Activated CD4-positive, alpha-beta T cell treated with anti-CD3 and anti-CD28 coated beads, Interleukin-2, Interleukin-6, amounts not matched to agents 100 ng/mL and 50 ng/mL, durations not matched to agents 16 hours and 8 hours (primary cell): ENCODE results near the gene LPAR1.

ENCODE experiments used
- DNase-seq: peaks from one replicate; pipeline ENCODE4 v3.0.0-alpha.2; 2020

The LPAR1 gene

DNA sequence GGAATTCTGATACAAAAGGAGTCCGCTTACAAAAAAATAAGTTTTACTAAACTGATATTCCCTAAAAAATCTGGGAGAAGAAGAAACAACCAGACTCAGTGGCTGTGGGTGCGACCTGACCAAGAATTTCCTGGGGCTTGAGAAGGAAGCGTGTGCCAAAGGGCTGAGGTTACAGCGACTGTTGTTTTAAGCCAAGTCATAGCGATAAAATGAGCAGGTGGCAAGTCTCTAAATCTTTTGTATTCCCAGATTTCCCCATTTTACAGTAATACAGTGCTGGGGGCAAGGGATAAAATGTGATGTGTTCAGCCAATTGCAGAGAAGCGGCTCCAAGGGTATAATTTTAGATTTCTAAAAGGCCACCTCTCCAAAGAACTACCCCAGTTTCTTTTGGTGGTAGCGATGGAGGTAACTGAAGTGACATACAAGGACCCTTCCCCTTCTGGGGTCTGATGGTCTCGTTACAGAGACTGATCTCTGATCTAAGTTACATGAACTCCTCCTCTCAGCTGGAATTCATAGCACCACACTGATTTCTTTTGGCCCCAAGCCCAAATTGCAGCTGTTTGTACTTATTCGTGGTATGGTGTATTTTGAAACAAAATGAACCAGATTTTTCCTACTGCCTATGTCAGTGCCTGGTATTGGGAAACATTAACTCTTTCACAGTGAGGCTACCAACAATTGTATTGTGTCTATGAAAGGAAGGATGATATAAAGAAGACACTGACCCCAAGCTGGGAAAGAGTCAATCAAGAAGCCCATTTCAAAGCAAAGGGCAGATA lies 41.6 kb downstream of the LPAR1 start:
- no peak for DNase-seq

DNA sequence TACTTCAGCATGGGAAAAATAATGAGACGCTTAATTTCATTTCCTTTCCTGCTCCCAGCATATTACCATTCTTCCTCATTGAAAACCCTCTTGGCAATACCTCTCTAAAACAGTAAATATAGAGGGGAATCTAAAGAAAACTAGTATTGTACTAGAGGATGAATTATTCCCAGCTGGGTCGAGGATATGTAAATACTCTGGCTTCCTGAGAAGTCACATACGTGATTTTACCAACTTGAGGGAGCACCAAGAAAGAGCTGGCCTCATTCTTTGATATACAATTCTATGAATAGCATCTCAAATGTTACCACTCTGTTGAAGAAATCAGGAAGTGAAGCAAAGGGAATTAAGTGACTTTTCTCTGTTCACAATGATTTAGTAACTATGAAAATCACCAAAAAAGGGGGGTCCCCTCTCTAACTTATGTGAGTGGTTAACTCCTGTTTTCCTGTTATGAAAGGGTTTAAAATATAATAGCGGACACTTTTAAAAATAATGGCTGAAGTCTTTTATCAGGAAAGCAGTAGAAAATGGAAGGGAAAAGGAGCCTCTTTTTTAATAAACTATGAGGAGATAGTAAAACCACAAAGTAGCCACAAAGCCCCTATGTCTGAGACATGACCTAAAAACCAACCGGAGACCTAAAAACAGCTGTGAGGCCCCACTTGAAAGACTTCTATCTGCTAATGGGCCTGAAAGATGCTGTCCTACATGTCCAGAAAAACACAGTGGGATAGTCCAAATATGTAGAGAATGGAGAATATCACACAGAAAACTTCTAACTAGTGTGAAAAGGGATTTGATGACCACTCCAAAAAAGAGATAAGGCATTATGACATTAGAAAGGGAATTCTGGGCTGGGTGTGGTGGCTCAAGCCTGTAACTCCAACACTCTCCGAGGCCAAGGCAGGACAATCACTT lies 42.6 kb downstream of the LPAR1 start:
- no peak for DNase-seq

DNA sequence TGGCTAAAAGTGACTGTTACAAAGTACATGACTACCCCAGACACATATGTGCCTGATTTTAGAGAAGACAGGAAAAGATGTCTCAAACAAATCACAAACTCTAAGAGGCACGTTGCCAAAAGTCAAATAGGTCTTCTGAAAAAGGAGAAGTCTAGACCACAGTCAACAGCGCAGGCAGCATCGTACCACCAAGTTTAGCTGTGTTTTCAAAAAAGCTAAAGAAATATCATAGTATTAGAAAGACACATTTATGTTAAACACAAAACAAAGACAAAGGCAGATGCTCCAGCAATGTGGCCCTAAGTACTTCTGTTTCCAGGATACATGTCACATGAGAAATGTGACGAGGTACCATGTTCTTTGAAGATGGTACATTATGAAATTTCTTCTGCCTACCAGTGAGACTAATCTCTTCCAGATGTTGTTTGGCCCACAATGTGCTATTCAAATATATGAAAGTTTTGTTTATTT lies 43.5 kb downstream of the LPAR1 start:
- DNase-seq: no peak

DNA sequence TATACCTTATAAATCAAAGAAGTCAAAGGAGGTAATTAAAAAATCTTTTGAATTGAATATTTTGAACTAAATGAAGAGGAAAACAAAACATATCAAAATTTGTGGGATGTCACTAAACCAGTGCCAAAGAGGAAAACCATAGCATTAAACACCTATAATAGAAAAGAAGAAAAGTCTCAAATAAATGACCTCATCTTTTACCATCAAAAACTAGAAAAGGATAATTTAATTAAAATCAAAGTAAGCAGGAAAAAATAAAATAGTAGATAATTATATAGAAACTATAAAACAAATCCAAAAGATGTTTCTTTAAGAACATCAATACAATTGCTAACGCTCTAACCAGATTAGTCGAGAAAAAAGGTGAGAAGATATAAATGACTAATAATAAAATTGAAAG lies 47.8 kb downstream of the LPAR1 start:
- DNase-seq: no peak

DNA sequence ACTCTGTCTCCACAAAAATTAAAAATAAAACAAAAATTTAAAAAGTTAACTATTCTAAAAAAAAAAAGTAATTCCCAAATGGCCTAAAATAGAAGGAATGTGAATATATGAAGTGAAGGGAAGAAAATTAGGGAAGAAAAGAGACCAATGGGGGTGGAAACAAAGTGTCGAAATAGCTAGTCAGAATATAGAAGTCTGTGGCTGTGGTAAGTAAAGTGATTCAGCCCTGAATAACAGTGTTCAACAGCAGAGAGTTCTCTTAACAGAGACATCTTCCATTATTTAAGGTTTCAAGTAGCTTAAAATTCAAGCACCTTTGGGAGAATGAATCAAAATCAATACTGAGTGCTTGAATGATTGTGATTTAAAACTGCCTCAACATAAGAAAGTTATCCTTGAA lies 51.7 kb downstream of the LPAR1 start:
- DNase-seq: no peak

DNA sequence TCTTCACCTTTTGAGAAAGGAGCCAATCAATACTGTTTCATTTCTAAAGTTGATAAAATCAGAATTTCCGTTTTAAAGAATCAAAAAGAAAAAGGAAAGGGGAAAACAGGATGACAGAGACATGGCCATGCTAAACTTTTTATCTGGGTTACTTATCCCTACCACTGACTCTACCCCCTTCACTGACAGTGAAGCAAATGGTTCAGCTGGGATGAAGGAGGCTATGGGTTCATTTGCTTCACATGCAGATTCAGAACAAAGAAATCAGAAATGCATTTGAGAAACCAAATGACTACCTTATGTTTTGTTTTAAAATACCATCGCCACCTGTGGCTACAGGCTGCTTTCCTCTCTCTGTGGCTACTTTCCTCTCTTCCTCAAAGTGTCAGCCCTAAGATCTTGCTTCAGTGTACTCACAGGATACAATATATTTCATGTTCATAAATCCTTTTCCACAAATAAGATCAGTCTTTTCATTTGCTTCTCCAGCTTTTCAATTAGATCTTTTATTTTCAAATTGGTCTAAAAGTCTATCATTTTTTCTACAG lies 53.3 kb downstream of the LPAR1 start:
- DNase-seq: no peak

DNA sequence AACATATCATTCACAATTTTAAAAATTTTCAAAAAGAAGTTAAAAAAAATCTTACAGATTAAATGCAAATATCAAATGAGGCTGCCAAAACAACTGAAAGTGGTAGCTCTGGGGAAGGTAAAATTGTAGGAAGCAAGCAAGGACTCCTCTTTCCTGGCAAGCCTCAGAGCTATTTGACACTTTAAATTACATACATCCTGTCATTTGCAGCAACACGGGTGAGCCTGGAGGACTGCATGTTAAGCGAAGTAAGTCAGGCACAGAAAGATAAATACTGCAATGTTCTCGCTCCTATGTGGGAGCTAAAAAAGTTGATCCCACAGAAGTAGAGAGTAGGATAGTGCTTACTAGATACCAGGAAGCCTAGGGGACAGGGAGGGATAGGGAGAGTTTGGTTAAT lies 58.0 kb downstream of the LPAR1 start:
- DNase-seq: no peak

DNA sequence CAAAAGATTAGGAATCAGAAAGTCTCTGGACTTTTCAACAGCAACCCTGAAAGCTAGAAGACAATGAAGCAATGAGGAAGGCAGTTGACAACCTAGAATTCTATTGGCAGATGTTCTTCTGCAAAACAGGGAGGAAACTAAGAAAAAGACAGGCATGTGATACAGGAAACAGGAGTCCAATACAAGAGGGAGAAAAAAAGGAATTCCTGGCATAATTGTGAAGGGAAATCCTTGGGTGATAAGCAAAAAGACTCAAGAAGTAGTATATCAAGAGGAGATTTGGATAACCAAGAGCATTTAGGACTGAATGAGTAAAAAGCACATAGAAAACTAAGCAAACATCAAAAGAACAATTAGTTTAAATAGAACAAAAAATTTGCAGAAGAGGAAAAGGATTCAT lies 58.6 kb downstream of the LPAR1 start:
- no peak for DNase-seq

DNA sequence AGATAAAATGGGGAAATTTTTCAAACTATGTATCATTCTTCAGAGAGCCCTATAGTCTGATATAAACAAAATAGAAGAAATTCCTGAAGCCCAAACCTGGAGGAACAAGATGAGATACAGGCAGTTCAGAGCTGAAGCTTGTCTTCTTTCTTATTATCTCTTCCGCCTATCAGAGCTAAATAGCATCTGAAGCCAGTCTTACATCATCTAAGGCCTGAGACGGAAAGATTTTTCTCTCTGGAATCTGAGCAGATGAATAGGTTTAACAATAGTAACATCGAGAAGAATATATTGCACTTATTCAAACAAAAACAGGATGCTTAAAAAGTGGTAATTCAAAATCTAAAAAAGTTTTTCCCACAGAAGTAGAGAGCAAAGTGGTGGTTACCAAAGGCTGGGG lies 59.8 kb downstream of the LPAR1 start:
- no peak for DNase-seq

DNA sequence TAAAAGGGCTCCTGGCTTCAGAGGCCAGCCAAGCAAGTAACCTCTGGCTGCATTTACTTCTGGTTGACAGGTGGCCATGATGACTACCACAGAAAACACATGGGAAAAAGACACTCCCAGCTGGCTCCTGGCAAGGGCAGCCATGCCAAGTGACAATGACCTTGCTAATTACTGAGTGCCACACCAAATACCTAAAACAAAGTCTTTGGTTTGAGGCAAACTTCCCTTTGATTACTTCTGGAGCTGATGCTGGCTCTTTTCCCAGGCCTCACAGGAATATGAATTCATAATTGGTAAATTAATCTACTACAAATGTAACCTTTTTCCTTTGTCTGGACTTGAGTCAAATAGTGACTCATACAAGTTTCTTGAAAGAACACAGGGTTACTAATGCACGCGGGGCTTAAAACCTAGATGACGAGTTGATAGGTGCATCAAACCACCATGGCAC lies 61.0 kb downstream of the LPAR1 start:
- DNase-seq: no peak

DNA sequence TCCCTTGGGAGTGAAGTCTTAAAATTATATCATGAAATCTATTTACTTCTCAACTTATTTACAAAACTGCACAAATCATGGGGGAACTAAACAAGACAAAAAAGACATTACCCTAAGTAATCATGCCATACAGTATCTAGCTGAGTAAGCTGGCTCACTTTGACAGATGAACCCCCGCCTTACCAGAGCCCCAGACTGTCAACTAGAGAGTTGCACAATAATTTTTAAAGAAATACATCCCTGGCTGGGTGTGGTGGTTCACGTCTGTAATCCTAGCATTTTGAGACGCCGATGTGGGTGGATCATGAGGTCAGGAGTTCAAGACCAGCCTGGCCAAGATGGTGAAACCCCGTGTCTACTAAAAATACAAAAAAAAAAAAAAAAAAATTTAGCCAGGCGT lies 62.3 kb downstream of the LPAR1 start:
- DNase-seq: no peak

DNA sequence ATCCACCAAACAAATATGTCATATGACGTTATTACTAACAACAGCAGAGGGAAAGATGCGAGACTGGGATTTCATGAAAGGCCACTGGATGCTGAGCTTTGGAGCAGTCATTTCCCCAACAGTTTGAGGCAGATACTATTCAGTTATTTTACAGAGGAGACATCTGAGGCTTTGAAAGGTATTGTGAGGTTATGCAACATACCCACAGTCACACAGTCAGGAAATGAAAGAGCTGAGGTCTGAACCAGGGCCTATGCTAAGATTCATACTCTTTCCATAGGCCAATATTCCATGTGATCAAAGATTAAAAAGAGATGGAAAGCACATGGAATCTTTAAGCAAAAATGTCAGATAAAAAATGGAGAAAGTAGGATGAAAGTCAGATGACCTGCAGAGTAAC lies 63.0 kb downstream of the LPAR1 start:
- no peak for DNase-seq

DNA sequence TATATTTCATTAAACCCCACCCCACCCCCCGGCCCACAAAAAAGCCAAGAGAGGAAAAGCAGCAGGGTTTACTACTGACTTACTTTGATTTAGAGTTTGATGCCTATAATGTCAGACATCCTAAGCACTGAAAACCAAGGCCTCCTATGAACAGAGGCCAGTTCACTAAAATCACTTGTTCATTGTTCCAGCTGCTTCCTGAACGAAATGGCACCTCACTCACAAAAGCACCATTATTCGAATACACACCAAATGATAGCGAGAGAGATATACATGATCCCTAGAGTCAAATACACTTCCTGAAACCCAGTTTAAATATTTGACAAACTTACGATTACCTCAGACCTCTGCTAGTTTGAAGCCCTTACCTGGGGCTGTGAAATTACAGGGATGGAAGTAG lies 66.6 kb downstream of the LPAR1 start:
- DNase-seq: no peak

DNA sequence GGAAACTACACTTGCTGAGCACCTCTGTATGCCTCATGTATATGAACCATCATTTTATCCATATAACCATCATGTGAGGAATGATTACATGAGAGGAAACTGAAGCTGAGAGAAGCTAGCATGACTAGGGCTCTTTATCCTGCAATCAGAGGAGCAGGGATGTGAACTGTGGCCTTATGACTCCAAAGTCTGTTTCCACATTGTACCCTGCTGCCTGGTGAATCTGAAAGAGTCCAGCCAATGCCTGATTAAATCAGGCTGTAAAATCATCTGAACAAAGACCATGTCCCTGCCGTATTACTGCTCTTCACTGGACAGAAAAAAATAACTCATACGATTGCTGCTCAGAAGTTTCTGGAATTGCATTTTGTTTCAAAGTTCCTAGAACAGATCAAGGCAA lies 67.0 kb downstream of the LPAR1 start:
- no peak for DNase-seq

DNA sequence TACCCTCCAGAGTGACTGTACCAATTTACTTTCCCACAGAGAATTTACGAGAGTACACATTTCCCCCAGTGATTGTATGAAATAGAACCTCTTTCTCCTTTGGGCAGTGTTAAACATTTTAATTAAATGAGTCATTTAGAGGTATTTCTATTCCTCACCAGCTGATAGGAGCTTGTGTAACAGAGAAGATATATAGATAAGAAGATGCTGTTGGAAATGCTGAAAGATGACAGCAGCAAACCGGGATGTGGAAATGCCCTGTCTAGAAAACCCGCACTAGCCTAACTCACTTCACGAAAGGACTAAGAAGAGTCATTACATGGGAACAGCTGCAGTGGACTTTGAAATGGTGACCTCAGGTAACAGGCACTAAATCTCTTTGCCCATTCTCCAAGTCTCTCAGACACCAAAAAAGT lies 68.3 kb downstream of the LPAR1 start:
- DNase-seq: no peak

DNA sequence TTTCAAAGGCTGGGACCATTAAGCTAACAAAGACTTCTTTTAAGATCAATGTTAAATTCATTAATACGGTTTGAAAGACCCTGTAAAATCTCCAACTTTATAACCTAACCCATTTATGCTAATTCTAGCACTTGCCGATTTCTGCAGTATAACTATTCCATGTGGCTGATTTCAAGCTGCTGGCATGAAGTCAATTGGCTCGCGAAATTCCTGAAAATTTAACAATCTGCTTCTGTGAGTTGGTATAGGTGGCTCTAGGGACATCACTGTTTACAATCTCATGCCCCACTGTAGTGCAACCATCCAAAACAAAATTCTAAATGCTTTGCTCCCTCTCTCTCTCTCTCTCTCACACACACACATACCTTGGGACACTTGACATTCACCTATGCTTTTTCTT lies 70.2 kb downstream of the LPAR1 start:
- no peak for DNase-seq

DNA sequence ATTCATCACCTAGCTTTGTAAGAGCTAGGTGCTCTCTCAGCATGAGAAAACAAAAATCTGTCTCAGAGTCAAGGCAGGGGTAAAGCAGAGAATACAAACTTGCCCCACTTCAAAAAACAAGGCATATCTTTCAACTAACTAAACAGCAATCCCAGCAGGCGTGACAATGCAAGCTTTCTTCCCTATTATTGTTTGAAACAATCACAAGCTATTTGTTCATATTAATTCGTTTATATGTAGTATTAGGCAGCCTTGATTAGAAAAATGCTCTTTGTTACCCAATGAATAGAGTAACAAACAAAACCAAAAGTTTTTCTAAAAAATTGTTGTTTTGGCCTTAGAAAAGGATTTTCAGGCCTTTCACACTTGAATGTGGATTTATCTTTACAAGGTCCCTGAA lies 71.1 kb downstream of the LPAR1 start:
- DNase-seq: no peak

DNA sequence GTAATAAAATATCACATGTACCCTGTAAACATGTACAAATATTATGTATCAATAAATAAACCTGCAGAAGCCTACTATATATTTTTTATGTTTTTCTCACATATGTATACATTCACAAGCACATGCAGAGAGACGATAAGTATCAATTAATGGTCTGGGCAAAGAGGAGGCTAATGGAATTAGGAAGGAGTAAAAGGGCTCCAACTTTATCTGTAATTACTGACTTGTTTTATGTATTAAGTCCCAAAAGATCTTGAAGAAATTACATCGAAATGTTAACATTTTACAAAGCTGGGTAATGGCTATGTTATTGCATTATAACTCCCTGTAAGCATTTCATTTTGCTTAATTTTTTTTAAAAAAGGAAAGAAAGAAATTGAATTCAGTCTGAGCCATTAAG lies 78.0 kb downstream of the LPAR1 start:
- no peak for DNase-seq

DNA sequence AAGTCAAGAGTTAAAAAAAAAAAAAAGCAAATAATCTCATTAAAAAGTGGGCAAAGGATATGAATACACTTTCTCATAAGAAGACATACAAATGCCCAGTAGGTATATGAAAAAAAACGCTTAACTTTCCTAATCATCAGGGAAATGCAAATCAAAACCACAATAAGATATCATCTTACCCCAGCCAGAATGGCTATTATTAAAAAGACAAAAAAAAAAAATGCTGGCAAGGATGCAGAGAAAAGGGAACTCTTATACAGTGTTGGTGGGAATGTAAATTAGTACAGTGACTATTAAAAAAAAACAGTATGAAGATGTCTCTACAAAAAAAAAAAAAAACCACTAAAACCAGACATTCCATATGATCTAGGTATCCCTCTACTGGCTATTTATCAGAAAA lies 79.4 kb downstream of the LPAR1 start:
- no peak for DNase-seq

DNA sequence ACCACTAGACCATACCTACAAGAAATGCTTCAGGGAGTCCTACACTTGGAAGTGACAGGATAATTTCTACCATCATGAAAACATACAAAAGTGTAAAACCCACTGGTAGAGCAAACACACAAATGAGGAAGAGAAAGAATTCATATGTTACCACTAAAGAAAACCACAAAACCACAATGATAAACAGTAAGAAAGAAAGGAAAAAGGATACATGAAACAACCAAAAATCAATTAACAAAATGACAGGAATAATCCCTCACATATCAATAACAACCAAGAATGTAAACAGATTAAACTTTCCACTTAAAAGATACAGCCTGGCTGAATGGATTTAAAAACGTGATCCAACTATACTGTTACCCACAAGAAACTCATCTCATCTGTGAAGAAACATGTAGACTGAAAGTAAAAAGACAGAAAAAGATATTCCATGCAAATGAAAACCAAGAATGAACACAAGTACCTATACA lies 83.4 kb downstream of the LPAR1 start:
- DNase-seq: no peak

DNA sequence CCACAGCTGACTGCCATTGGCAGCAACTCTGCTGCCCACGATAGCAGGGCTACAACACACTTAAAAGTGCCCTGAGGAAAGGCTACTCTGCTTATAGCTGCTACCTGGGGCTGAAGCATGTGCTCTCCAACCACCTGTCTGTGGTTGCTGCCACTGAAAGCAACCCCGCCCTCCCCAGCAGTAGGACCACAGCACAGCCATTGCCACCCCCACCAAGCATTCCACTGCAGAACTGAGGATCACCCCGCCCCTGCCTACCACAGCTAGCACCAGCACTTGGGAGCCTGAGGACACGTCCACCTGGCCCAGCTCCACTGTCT lies 85.8 kb downstream of the LPAR1 start:
- no peak for DNase-seq

DNA sequence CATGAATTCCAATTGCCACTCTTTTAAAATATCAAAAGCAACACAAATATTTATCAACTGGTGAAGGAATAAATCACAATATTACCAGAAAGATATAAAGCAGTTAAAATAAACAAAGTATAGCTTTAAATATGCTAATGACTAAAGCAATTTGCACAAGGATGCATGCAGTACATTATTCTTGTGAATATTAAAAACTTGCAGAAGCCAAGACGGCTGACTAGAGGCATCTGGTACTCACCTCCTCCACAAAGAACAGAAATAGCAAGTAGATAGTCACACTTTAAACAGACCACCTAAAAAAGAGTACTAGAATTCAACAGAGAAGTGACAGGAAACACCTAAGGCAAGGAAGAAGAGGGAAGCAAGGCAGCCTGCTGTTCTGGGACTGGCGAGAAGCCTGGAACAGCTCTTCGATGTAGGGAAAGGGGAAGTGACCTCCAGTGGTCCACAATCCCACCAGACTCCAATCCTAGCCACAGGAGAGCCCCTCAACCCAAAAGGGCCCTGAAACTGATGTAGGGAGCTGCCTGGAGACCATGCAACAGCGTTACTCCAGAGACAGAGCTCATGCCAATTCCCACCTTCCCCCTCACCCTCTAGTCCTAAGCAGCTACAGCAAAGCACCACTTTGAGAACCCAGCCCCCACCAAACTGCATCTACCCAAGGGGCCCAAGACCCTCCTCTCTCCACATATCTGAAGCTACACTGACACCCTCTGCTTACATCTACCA lies 86.3 kb downstream of the LPAR1 start:
- DNase-seq: no peak

DNA sequence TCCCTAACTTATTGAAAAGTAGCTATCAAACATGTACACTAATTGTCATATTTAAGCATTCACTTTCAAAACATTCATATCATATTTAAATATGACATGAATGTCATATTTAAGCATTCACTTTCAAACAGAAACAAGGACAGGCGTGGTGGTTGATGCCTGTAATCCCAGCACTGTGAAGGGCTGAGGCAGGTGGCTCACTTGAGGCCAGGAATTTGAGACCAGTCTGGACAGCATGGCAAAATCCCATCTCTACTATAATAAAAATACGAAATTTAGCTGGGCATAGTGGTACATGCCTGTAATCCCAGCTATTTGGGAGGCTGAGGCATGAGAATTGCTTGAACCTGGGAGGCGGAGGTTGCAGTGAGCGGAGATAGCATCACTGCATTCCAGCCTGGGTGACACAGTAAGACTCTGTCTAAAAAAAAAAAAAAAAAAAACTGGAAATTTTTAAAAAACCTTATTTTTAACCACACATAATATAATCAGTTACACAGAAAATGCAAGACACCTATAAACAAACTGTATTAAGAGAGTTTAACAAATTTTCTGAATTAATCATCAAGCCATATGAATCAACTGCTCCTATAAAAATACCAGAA lies 88.1 kb downstream of the LPAR1 start:
- no peak for DNase-seq
